Hematopoietic multipotent progenitor cell treated with erythropoietin and hydrocortisone succinate and interleukin-3 and kit ligand, for 17 days (in vitro differentiated cells): ENCODE results near the gene SMARCB1.

Experiments used
- DNase-seq: peaks from one replicate; pipeline ENCODE4 v3.0.0-alpha.2; 2015; ENCODE audit warnings: low spot score

Gene SMARCB1

GRCh38 chr22:23831781-23832180, 45.0 kb downstream of the SMARCB1 start:
- DNase-seq = no peak

DNA sequence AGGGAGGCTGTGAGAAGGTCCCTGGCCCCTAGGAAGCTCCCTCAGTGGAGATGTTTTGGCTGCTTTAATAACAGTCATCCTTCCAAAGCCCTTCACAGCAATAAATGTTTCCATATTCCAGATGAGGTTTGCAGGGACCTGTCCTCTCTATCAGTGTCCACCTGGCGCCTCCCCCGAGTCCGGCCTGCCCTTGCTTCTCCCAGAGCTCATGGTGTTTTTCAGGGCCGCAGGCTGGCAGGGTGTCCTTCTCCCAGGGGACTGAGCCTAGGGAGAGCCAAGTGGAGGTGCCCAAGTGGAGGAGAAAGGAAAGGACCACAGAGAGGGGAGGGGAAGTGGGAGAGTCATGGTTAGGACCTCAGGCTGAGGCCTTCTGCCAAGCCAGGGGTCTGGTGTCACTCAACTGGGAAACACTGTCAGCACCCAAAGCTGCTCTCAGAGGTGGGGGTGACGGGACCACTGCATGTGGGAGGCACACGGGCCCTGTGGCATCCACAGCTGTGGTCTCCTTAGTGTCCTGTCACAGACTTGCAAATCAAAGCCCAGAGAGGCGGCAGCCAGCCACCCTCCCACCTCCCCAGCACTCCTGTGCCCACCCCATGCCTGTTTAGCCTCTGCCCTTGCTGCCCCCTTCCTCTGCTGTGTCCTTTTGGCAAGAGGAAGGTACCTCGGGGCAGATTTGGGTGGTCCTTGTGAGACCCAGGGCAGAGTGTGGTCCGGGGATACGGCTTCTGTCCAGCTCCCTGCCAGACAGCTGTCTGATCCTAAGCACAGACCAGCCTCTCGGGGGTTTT, 45.7 kb downstream of the SMARCB1 start:
- no peak for DNase-seq

DNA sequence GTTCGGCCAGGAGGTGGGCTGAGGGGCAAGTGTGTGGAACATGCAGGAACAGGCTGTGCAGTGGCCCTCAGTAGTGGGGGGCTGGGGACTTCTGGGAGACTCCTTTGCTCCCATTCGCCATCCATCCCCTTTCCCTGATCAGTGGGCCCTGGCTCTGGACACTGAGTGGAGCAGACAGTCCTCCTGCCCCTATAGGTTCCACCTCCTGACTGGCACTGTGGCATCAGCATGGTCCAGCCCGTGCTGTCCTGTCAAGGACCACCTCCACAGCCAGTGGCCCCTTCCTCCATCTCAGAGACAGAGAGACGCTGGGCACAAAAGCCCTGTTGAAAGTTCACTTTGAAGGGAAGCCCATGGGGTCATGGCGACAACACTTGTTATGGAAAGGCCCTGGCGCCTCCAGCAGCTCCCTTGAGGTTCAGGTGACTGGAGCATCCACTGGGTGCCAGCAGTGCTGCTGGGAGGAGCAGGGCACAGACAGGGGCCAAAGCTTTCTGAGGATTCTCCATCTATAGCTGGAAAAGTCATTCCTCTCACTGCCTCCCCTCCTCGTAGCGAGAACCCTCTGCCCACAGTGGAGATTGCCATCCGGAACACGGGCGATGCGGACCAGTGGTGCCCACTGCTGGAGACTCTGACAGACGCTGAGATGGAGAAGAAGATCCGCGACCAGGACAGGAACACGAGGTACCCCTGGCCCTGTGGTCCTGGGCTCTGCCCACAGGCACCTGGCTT, 46.4 kb downstream of the SMARCB1 start:
- no peak for DNase-seq

DNA sequence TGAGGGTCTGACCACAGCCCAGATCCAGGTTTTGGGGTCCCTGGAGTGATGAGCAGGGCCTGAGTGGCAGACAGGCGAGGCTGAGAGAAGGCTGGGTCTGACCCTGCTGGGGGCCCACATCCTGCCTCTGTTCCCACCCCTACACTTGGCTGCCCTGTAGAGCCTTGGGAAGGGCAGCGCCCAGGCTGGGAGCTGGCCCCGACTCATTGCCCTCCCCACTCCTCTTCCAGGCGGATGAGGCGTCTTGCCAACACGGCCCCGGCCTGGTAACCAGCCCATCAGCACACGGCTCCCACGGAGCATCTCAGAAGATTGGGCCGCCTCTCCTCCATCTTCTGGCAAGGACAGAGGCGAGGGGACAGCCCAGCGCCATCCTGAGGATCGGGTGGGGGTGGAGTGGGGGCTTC, 47.1 kb downstream of the SMARCB1 start:
- DNase-seq = no peak

DNA sequence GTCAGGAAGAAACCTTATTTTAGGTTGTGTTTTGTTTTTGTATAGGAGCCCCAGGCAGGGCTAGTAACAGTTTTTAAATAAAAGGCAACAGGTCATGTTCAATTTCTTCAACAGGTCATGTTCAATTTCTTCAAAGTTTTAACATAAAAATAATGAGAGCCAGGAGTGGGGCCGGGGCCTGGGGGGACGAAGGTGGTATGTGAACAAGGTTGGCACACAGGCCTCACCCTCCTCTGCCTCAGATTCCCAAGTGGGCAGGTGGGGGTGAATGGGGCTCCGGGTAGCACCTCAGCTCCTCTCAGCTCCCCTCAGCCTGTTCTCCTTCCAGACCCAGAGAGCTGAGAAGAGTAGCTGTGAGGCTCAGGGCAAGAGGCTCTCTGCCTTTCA, 47.6 kb downstream of the SMARCB1 start:
- no peak for DNase-seq

- DNase-seq = no peak
Measured at GRCh38 chr22:23834793-23835483, 48.2 kb downstream of the SMARCB1 start.

GRCh38 chr22:23835484-23836144, 48.8 kb downstream of the SMARCB1 start:
- DNase-seq = no peak

DNA sequence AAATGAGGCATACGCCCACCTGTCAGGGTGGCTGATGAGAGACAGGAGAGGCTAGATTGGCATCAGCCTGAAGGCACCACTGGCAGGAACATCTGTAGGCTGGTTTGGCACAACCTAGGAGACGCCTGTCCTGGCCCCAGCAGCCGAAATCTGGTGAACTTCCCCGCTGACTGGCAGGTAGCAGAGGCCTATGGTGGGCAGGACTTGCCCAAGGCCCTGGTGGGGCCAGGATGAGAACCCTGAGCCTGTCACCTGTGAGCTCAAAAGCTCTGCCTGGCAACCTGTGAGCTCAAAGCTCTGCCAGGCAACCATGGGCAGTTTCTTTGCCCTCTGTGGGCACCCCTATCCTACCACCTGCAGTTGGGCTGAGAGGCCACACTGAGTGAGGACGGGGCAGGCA, 49.5 kb downstream of the SMARCB1 start:
- DNase-seq = no peak

DNA sequence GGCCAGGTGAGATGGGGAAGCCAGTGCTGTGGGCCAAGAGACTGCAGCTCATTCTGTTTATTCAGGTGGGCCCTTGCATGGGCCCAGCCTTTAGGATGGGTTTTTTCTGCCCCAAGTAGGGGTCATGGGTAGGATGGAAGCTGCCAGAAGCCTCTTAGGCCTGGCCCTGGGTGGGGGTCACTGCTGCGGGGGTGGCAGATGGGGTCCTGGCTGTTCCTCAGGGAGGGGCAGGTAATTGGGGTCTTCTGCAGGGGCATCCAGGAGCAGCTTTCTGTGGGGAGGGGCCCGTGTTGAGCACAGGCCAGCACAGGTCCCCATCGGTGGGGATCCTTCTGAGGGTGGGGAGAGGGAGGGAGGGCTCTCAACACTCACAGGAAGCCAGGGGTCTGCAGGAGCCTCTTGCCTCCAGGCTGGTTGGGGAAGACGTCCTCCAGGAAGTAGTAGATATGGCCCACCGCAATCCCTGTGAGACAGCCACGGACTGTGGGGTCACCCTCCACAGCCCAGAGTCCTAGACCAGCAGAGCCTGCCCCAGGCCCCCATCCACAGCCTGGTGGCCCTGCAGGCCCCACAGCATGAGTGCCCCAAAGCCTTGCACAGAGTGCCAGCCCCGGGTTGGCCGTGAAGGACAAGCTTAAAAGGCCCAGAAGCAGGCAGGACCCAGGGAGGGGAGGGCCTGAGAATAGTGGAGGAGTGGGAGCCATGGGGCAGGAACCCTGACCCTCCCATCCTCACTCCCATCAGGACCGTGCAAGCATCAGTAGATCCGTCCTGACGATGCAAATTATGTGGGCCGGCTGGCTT, 50.1 kb downstream of the SMARCB1 start:
- no peak for DNase-seq

DNA sequence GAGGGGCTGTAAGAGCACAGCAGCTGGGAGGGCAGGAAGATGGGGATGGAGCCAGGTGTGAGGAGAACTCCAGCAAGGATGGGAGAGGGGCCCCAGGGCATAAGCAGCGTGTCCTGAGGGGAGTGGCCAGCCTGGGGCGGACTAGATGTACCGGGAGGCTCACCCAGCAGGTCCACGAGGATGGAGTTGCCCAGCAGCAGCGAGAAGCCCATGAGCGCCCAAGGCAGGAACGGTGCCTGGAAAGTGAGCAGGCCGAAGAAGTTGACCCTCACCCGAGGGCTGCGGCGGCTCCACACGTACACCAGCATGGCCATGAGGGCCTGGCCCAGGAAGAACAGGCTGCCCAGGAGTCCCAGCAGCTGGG, 50.7 kb downstream of the SMARCB1 start:
- no peak for DNase-seq

DNA sequence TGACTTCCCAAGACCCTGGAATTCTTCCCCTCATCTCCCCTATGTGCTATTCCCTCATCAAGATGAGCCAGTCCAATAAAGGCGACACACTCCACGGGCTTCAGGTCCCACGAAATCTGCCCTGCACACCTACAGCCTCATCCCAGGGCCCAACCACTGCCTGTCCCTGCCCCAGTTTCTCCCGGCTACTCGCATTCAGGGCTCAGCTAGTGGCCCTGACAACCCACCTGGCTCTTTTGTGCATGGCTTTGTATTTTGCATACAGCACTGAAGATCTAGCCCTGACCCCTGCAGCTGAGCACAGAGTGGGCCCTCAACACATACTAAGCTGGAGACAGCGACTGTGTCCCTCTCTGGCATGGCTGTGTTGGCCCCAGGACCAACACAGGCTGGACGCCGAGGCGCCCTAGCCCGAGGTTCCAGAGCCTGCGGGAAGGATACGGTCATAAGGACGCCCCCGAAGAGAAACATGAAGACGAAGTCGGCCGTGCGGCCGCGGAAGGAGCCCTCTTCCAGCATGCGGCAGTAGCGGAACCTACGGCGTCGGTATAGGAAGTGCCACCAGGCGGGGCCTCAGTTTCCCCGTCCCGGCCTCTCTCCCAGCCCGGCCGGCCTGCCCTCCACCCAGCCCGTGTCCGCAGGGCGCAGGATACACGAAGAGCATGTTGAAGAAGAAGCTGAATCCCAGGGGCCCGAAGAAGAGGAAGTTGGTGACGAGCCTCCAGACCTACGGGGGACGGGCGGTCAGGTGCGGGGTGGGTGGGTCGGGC, 51.3 kb downstream of the SMARCB1 start:
- DNase-seq = no peak

GRCh38 chr22:23838681-23839468, 52.1 kb downstream of the SMARCB1 start, which contains the start of gene DERL3:
DERL3 (minus strand) TSS chr22:23839006; CDS start chr22:23838987, 19 bp downstream.
- DNase-seq = peak; percentile 86

GRCh38 chr22:23840026-23840425, 53.3 kb downstream of the SMARCB1 start:
- DNase-seq = no peak

DNA sequence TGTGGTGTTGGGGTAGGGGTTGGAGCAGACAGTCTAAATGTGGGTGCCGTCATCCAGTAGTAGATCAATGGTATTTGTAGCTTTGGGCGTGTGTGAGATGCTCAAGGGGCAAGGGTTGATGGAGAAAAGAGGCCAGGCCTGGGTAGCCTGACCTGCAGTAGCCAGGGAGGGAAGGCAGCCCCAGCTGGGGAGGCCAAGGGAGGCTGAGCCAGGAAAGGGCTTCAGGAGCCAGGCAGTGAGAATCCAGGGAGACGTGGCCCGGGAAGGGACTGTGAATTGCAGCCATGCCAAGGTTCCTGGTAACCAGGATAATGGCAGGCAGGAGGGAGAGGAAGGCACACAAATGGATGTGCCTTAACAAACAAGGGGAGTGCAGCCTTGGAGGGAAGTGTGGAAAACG, 54.5 kb downstream of the SMARCB1 start:
- no peak for DNase-seq

DNA sequence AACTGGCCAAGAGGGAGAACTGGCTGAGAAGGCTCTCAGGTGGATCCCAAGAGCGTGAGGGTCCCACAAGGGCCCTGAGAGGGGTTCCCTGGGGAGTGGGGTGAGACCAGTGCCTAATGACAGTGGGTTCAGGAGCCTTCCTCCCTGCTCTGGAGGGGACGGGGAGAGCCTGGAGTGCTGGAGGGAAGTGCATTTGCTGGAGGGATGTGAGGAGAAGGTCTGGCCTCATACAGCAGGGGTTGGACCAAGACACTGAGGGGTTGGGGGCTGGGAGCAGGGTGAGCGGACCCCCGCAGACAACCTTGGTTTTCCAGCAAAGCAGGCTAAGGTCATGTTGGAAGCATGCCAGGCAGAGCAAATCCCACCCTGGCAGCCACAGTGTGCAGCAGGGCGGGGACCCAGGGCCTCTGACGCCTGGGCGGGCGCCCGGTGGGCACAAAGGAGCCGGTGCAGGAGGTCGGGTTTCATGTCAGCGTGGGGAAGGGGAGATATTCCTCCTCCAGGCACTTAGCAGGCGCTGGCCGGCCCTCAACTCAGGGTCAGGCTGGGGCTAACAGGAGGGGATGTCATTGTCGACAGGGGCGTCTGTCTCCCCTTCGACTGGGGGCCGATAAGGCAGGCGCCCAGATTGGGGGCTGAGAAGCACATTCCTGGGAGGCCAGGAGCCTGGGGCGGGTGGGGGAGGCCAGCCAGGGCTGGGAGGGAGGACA, 55.1 kb downstream of the SMARCB1 start:
- no peak for DNase-seq

DNA sequence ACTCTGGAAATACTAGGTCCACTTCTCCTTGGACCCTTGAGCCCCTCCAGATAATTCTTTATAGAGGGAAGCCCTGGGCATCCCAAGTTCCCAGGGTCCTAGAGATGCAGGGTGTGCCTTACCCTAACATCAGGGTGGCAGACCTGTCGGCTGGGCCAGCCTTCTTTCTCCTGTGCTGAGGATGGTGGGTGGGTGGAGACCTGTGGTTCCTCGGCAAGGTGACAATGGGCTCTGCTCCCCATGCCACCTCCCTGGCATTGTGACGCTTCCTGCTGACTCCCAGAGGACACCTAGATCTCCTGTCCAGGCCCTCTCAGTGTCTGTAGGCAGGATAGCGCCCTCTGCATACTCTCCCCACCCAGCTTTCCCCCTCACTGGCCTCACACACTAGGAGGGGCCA, 55.8 kb downstream of the SMARCB1 start:
- no peak for DNase-seq

DNA sequence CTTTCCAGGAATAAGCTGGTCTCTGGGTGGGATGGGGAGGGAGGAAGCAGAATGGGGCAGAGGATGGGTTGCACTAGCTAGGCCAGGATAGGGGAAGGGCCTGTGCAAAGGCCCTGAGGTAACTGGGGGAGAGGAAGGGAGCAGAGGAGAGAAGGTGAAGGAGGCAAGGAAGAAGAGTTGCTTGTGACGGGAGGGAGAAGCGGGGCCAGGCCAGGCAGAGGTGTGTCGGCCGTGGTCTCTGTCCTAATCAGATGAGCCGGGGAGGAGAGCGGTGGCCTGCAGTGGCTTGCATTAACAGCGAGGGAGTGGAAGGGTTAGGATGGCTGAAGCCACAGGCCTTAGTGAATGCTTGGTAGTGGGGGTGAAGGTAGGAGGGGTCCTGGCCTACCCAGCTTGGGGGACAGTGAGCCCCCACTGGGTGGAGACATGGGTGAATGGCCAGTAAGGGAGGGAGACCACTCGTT, 58.0 kb downstream of the SMARCB1 start:
- DNase-seq = no peak

GRCh38 chr22:23845265-23846080, 58.7 kb downstream of the SMARCB1 start:
- no peak for DNase-seq
